Neural crest cell (in vitro differentiated cells): ENCODE results near the gene RNF111. TPM values are rescaled to one million over a fixed set of nuclear protein-coding genes. Genes with fewer than 3 reads are reported as not detected.

Experiments
- DNase-seq: peaks from one replicate; pipeline ENCODE4 v3.0.0; 2021; ENCODE audit warnings: low read depth, mixed read lengths, low spot score
- H3K27ac Mint-ChIP-seq: one replicate; pipeline ENCODE4 v1.8.0; 2021; ENCODE audit warnings: mild to moderate bottlenecking, mixed read lengths; ENCODE audit not compliant: unreplicated experiment
- H3K27me3 Mint-ChIP-seq: 2 replicates; pipeline ENCODE4 v1.8.0; 2021; ENCODE audit warnings: low read depth, mild to moderate bottlenecking, mixed read lengths
- H3K36me3 Mint-ChIP-seq: 2 replicates; pipeline ENCODE4 v1.8.0; 2021; ENCODE audit warnings: low read depth, mild to moderate bottlenecking, mixed read lengths
- H3K4me1 Mint-ChIP-seq: 2 replicates; pipeline ENCODE4 v1.8.0; 2021; ENCODE audit warnings: mixed read lengths
- H3K4me3 Mint-ChIP-seq: one replicate; pipeline ENCODE4 v1.8.0; 2021; ENCODE audit warnings: mild to moderate bottlenecking, mixed read lengths
- H3K9me3 Mint-ChIP-seq: 2 replicates; pipeline ENCODE4 v1.8.0; 2021; ENCODE audit warnings: mixed read lengths
- total RNA-seq: library from RNA; stranded (reverse); gene quantifications from 2 replicates; pipeline ENCODE4 v1.2.1, GENCODE V29; 2021
- TF ChIP-seq, protein P1 (sequence below): fragments of 200-600 bp; sonication (generic); conservative IDR thresholded peaks from 2 replicates; pipeline ENCODE4 v1.5.0; 2021; ENCODE audit warnings: antibody characterized with exemption, mild to moderate bottlenecking

RNF111 gene
- total RNA-seq, 1 donor from 2014 or later, result 37.4 TPM

DNA sequence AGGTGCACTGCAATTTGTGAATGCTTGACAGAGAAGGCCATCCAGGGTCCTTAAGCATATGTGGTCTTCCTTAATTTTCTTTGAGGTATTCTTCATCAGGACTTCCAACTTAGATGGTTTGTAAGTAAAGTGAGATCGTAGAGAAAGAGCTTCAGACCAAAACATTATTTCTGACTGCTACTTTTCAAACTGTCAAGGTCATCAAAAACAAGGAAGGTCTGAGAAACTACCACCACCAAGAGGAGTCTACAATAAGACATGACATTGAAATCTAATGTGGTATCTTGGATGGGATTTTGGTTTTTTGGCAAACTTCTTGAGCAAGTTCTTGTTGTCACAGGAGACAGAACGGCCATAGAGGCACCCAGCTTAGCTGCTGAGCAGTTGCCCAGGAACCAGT lies 20.0 kb upstream of the RNF111 start:
- no peak overlapping the region for H3K27ac Mint-ChIP-seq
- H3K36me3 Mint-ChIP-seq, result no peaks in the 10 kb centered on the region
- DNase-seq, result no peak
- no peaks in the 10 kb centered on the region for H3K9me3 Mint-ChIP-seq
- no peaks in the 10 kb centered on the region for H3K27me3 Mint-ChIP-seq
- H3K4me1 Mint-ChIP-seq, result no peaks in the 10 kb centered on the region
- TF ChIP-seq, protein P1, sequence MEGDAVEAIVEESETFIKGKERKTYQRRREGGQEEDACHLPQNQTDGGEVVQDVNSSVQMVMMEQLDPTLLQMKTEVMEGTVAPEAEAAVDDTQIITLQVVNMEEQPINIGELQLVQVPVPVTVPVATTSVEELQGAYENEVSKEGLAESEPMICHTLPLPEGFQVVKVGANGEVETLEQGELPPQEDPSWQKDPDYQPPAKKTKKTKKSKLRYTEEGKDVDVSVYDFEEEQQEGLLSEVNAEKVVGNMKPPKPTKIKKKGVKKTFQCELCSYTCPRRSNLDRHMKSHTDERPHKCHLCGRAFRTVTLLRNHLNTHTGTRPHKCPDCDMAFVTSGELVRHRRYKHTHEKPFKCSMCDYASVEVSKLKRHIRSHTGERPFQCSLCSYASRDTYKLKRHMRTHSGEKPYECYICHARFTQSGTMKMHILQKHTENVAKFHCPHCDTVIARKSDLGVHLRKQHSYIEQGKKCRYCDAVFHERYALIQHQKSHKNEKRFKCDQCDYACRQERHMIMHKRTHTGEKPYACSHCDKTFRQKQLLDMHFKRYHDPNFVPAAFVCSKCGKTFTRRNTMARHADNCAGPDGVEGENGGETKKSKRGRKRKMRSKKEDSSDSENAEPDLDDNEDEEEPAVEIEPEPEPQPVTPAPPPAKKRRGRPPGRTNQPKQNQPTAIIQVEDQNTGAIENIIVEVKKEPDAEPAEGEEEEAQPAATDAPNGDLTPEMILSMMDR, result no peak
- no peak overlapping the region for H3K4me3 Mint-ChIP-seq

DNA sequence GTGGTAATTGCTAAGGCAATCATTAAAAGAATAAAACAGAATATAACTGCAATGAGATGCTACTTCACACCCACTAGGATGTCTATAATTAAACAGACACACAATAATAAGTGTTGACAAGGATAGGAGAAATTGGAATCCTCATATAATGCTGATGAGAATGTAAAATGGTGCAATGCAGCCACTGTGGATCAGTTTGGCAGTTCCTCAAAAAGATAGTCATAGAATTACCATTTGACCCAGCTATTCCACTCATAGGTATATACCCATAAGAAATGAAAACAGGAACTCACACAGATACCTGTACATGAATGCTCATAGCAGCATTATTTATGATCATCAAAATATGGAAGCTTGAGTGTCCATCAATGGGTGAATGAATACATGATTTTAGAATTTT lies 9.6 kb upstream of the RNF111 start:
- no peaks in the 10 kb centered on the region for H3K9me3 Mint-ChIP-seq
- no peak overlapping the region for H3K4me3 Mint-ChIP-seq
- no peaks in the 10 kb centered on the region for H3K4me1 Mint-ChIP-seq
- H3K27me3 Mint-ChIP-seq, result peaks cover 37% of the 10 kb centered on the region
- H3K27ac Mint-ChIP-seq, result no peak overlapping the region
- H3K36me3 Mint-ChIP-seq, result no peaks in the 10 kb centered on the region
- no peak for DNase-seq
- TF ChIP-seq, protein P1, result no peak

DNA sequence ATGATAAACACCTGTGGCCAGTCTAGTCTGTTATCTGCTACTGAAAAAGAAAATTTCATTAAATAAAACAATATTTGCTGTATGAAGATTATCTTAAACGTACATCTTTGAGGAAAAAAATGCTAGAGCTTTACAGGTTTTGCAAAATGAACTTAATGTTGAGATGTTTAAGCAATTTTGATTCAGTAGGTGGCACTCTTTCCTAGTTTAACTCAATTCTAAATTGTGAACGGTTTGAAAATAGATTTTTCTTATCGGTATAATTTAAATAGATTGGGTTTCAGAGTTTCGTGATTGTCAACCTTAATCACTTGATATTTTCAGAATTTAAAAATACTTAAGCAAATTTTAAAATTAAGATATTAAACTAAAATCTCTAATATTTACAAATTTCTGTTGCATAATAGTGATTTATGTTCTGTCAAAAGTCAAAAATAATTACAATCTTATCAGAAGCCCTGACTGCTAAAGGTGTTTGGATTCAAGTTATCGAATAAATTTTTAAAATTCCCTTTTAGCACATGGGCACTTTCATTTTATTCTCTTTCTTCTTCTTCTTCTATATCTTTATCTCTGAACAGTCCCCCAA lies 7.0 kb upstream of the RNF111 start:
- Mint-ChIP-seq H3K36me3 (no peaks in the 10 kb centered on the region), H3K27ac (no peak overlapping the region), H3K27me3 (peaks cover 48% of the 10 kb centered on the region), H3K4me1 (no peaks in the 10 kb centered on the region), H3K4me3 (no peak overlapping the region), H3K9me3 (no peaks in the 10 kb centered on the region)
- TF ChIP-seq, protein P1, result peak; percentile 74
- no peak for DNase-seq

DNA sequence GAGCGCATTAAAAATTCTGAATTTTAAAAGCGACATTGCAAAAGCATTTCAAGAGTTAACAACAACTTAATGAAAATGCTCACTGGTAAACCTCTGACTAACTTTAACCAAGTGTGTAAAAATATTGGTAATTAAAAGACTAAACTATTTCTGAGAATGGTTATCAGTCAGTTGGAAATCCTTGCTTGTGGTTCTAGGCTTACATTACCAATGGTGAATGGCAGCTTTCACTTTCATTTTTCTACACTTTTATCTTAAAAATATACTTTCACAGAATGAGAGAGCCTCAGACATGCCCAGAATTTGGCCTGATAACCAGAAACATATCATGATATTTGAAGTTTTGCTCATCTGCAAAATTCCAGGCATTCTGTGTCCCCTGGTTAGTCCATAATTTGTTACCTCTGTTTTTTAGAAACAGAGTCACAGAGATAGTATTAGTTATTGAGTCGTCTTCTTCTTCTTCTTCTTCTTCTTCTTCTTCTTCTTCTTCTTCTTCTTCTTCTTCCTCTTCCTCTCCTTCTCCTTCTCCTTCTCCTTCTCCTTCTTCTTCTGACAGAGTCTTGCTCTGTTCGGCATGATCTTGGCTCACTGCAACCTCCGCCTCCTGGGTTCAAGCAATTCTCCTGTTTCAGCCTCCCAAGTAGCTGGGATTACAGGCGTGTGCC lies 5.5 kb upstream of the RNF111 start:
- Mint-ChIP-seq H3K9me3 (no peaks in the 10 kb centered on the region), H3K4me1 (peaks cover 3% of the 10 kb centered on the region), H3K27me3 (peaks cover 44% of the 10 kb centered on the region), H3K36me3 (no peaks in the 10 kb centered on the region), H3K4me3 (no peak overlapping the region), H3K27ac (no peak overlapping the region)
- DNase-seq, result no peak
- TF ChIP-seq, protein P1, result no peak

DNA sequence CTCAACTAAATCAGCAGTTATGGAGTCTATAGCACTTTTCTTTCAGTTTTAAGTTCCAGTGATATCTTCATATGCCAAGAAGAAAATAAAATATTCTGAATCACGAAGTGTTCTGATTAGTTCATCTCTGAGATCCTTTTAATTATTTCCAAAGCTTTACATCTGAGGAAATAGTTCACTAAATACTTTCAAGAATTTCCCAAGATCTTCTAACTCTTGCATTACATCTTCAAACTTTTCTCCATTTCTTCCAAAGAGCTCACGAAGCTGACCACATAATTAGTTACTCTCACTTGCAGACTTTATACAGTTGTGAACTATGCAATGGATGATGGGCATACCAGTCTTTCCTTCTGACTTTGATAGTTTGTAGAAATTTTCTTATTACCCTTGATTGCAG lies 4.2 kb upstream of the RNF111 start:
- Mint-ChIP-seq H3K36me3 (no peaks in the 10 kb centered on the region), H3K4me1 (peaks cover 14% of the 10 kb centered on the region), H3K27ac (no peak overlapping the region), H3K9me3 (no peaks in the 10 kb centered on the region), H3K27me3 (peaks cover 51% of the 10 kb centered on the region), H3K4me3 (no peak overlapping the region)
- no peak for DNase-seq
- TF ChIP-seq, protein P1, result no peak
